Measurements from ENCODE around the gene MOCOS.

DNA sequence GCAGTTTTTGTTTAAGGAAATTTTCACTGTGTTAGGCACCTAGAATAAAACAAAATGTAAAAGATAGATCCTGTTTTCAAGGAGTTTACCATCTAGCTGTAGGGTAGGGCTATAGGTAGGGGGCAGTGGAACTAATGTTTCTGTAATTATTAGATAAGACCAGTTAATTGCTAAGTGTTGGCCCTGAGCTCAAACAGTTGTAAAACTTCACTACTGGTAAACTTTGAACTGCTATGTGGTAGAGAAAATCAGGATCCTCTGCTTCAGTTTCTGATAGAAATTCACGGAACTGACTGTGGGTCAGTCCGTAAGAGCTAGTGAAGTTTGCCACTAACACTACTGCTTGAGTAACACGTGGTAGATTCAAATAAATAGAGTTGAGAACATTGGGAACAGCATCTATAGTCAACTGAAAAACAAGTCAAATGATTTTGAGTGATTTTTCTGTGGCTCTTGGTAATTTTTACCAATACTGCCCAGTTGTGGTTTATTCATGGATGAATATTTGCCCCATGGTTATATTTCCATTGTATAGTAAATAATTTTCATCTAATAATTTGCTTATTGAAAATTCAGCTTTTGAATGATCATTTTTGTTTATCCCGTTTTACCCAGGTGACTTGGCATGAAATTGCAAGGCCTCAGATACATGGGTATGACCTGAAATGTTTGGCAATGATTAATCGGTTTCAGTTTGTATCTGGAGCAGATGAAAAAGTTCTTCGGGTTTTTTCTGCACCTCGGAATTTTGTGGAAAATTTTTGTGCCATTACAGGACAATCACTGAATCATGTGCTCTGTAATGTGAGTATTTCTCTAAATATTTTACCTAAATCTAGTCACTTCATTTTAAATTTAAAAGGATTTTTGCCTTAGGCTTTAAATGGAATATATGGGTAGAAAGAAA, 31.2 kb upstream of the MOCOS start:
- TF ChIP-seq, protein P1, sequence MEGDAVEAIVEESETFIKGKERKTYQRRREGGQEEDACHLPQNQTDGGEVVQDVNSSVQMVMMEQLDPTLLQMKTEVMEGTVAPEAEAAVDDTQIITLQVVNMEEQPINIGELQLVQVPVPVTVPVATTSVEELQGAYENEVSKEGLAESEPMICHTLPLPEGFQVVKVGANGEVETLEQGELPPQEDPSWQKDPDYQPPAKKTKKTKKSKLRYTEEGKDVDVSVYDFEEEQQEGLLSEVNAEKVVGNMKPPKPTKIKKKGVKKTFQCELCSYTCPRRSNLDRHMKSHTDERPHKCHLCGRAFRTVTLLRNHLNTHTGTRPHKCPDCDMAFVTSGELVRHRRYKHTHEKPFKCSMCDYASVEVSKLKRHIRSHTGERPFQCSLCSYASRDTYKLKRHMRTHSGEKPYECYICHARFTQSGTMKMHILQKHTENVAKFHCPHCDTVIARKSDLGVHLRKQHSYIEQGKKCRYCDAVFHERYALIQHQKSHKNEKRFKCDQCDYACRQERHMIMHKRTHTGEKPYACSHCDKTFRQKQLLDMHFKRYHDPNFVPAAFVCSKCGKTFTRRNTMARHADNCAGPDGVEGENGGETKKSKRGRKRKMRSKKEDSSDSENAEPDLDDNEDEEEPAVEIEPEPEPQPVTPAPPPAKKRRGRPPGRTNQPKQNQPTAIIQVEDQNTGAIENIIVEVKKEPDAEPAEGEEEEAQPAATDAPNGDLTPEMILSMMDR (IDR thresholded peaks at IDR 0.05 in 2 of 3, conservative IDR thresholded peaks at IDR 0.05 in 1 of 3; ENCODE audit: borderline replicate concordance in 1 of 3, insufficient read depth in 1 of 3, low read depth in 2 of 3, low read length in 2 of 3) = no peak
- no peak for TF ChIP-seq CEBPB (IDR thresholded peaks at IDR 0.05; ENCODE audit: low read depth)
